Measurements from ENCODE around the gene LARGE1.

LARGE1 gene

GRCh38 chr22:33426451-33426850, 493.8 kb downstream of the LARGE1 start:
- Histone ChIP-seq H3K4me3 (ENCODE audit: low read depth, low read length) (no peak overlapping the region), H3K36me3 (no peaks in the 10 kb centered on the region), H3K4me1 (no peaks in the 10 kb centered on the region), H3K27me3 (no peaks in the 10 kb centered on the region), H3K9me3 (no peaks in the 10 kb centered on the region; the same call in 1 of the 2 replicates)
- no peak for DNase-seq
- no peak for TF ChIP-seq CTCF (IDR thresholded peaks at IDR 0.05; ENCODE audit: low read depth, low read length)

- Histone ChIP-seq H3K27me3 (no peaks in the 10 kb centered on the region), H3K36me3 (no peaks in the 10 kb centered on the region), H3K4me1 (no peaks in the 10 kb centered on the region), H3K4me3 (ENCODE audit: low read depth, low read length) (no peak overlapping the region), H3K9me3 (no peaks in the 10 kb centered on the region; the same call in 1 of the 2 replicates)
- DNase-seq, result no peak
- TF ChIP-seq CTCF (IDR thresholded peaks at IDR 0.05; ENCODE audit: low read depth, low read length), result no peak
These were observed 498.4 kb downstream of the LARGE1 start for GRCh38 chr22:33421859-33422258.

- H3K4me3 ChIP-seq (ENCODE audit: low read depth, low read length), result no peak overlapping the region
- no peak for DNase-seq
- H3K4me1 ChIP-seq, result no peaks in the 10 kb centered on the region
- H3K27me3 ChIP-seq, result no peaks in the 10 kb centered on the region
- no peaks in the 10 kb centered on the region; the same call in 1 of the 2 replicates for H3K9me3 ChIP-seq
- H3K36me3 ChIP-seq, result no peaks in the 10 kb centered on the region
- no peak for TF ChIP-seq CTCF (IDR thresholded peaks at IDR 0.05; ENCODE audit: low read depth, low read length)
These were observed 501.8 kb downstream of the LARGE1 start for GRCh38 chr22:33418484-33418883.

- DNase-seq, result no peak
- Histone ChIP-seq H3K27me3 (no peaks in the 10 kb centered on the region), H3K9me3 (no peaks in the 10 kb centered on the region; the same call in 1 of the 2 replicates), H3K4me1 (no peaks in the 10 kb centered on the region), H3K4me3 (ENCODE audit: low read depth, low read length) (no peak overlapping the region), H3K36me3 (no peaks in the 10 kb centered on the region)
- no peak for TF ChIP-seq CTCF (IDR thresholded peaks at IDR 0.05; ENCODE audit: low read depth, low read length)
These were observed 504.9 kb downstream of the LARGE1 start for GRCh38 chr22:33415401-33415800.

- TF ChIP-seq CTCF (IDR thresholded peaks at IDR 0.05; ENCODE audit: low read depth, low read length), result no peak
- Histone ChIP-seq H3K4me1 (no peaks in the 10 kb centered on the region), H3K27me3 (no peaks in the 10 kb centered on the region), H3K36me3 (no peaks in the 10 kb centered on the region), H3K9me3 (no peaks in the 10 kb centered on the region), H3K4me3 (ENCODE audit: low read depth, low read length) (no peak overlapping the region)
- DNase-seq, result no peak
These were observed 511.2 kb downstream of the LARGE1 start for GRCh38 chr22:33409079-33409478.

- Histone ChIP-seq H3K9me3 (no peaks in the 10 kb centered on the region; the same call in 1 of the 2 replicates), H3K4me3 (ENCODE audit: low read depth, low read length) (no peak overlapping the region), H3K27me3 (no peaks in the 10 kb centered on the region), H3K36me3 (no peaks in the 10 kb centered on the region), H3K4me1 (no peaks in the 10 kb centered on the region)
- no peak for DNase-seq
- no peak for TF ChIP-seq CTCF (IDR thresholded peaks at IDR 0.05; ENCODE audit: low read depth, low read length)
These were observed 515.1 kb downstream of the LARGE1 start for GRCh38 chr22:33405194-33405593.

Measured in BE2C (cell line).